Measurements from ENCODE around the gene SUSD6. TPM values are rescaled to one million over a fixed set of nuclear protein-coding genes. Genes with fewer than 3 reads are reported as not detected.
"Not testable (repeated sequence)": the region's sequence is repeated elsewhere in the genome, so short reads cannot be mapped to it uniquely, and the experiment has no call there.

The SUSD6 gene
- total RNA-seq, 4 donors from 2014 or later = 11.9 to 26.3 (median 16.2) TPM

GRCh38 chr14:69719501-69719951 is 108.1 kb downstream of the SUSD6 start:
- no peak overlapping the region for H3K4me3 ChIP-seq
- peak in 1 of 2 donors; percentile 40 for DNase-seq
- peak overlapping the region in 3 of 4 donors; percentile 42 to 57 (median 53) for H3K27ac ChIP-seq
- H3K36me3 ChIP-seq = no peaks in the 10 kb centered on the region
- no peaks in the 10 kb centered on the region for H3K9me3 ChIP-seq
- in situ Hi-C loops (cut with MboI; ENCODE audit: low sequenced_read_pairs in 4 of 4) = no loop called here
- no peaks in the 10 kb centered on the region for H3K27me3 ChIP-seq
- H3K4me1 ChIP-seq = peaks cover 13 to 27% of the 10 kb centered on the region in 2 donors
- ATAC-seq = peak; percentile 72 to 77
- intact Hi-C loops (cut with DNase I; ENCODE audit: low total_unique reads) = no loop called here
- TF ChIP-seq POLR2A (IDR thresholded peaks at IDR 0.05) = peak in 1 of 2 donors; percentile 13
- no peak for TF ChIP-seq CTCF (IDR thresholded peaks at IDR 0.05 in 4 of 5, conservative IDR thresholded peaks at IDR 0.05 in 1 of 5)

- no peak overlapping the region for H3K4me3 ChIP-seq
- H3K27me3 ChIP-seq = no peaks in the 10 kb centered on the region
- intact Hi-C loops (cut with DNase I; ENCODE audit: low total_unique reads) = no loop called here
- H3K27ac ChIP-seq = no peak overlapping the region
- in situ Hi-C loops (cut with MboI; ENCODE audit: low sequenced_read_pairs in 4 of 4) = loop anchor here in 1 of 4 donors (10.0 kb wide), 1 partner anchor 116 kb away; no protein-coding TSS in a partner anchor
- H3K4me1 ChIP-seq = peaks cover 9 to 25% of the 10 kb centered on the region in 2 donors
- DNase-seq (no peak), ATAC-seq (no peak)
- H3K36me3 ChIP-seq = no peaks in the 10 kb centered on the region
- no peak for TF ChIP-seq POLR2A (IDR thresholded peaks at IDR 0.05)
- no peak for TF ChIP-seq CTCF (IDR thresholded peaks at IDR 0.05 in 4 of 5, conservative IDR thresholded peaks at IDR 0.05 in 1 of 5)
- no peaks in the 10 kb centered on the region for H3K9me3 ChIP-seq
These were observed 109.5 kb downstream of the SUSD6 start for GRCh38 chr14:69720912-69721311.

- DNase-seq = peak in 1 of 2 donors; percentile 52
- no peaks in the 10 kb centered on the region for H3K36me3 ChIP-seq
- TF ChIP-seq CTCF (IDR thresholded peaks at IDR 0.05 in 4 of 5, conservative IDR thresholded peaks at IDR 0.05 in 1 of 5) (peak; percentile 96 to 99 (median 98)), POLR2A (IDR thresholded peaks at IDR 0.05) (no peak)
These were observed 115.5 kb downstream of the SUSD6 start for GRCh38 chr14:69726761-69727511.

GRCh38 chr14:69727860-69728259 is 116.5 kb downstream of the SUSD6 start:
- ATAC-seq = no peak
- H3K4me3 ChIP-seq = no peak overlapping the region
- intact Hi-C loops (cut with DNase I; ENCODE audit: low total_unique reads) = loop anchor here (1.0 kb wide), 2 partner anchors 125 to 143 kb away; no protein-coding TSS in a partner anchor
- H3K9me3 ChIP-seq = no peaks in the 10 kb centered on the region
- DNase-seq = no peak
- no peak for TF ChIP-seq POLR2A (IDR thresholded peaks at IDR 0.05)
- no peak for TF ChIP-seq CTCF (IDR thresholded peaks at IDR 0.05 in 4 of 5, conservative IDR thresholded peaks at IDR 0.05 in 1 of 5)
- H3K4me1 ChIP-seq = peaks cover 0 to 4% of the 10 kb centered on the region in 2 donors
- H3K36me3 ChIP-seq = no peaks in the 10 kb centered on the region
- in situ Hi-C loops (cut with MboI; ENCODE audit: low sequenced_read_pairs in 4 of 4) = loop anchor here in 2 of 4 donors (5.0 to 10.0 kb wide), 2 partner anchors 121 to 123 kb away; no protein-coding TSS in a partner anchor
- peak overlapping the region; percentile 18 to 46 (median 38) for H3K27ac ChIP-seq
- no peaks in the 10 kb centered on the region for H3K27me3 ChIP-seq

More at GRCh38 chr14:69726761-69727511, 115.5 kb downstream of the SUSD6 start:
- no peaks in the 10 kb centered on the region for H3K27me3 ChIP-seq
- intact Hi-C loops (cut with DNase I; ENCODE audit: low total_unique reads) (loop anchor here (1.0 kb wide), 2 partner anchors 124 to 142 kb away; no protein-coding TSS in a partner anchor), in situ Hi-C loops (cut with MboI; ENCODE audit: low sequenced_read_pairs in 4 of 4) (loop anchor here in 2 of 4 donors (5.0 to 10.0 kb wide), 2 partner anchors 120 to 122 kb away; no protein-coding TSS in a partner anchor)
- peaks cover 0 to 4% of the 10 kb centered on the region in 2 donors for H3K4me1 ChIP-seq
- no peaks in the 10 kb centered on the region for H3K9me3 ChIP-seq
- peak; percentile 86 to 92 for ATAC-seq
- H3K27ac ChIP-seq = peak overlapping the region in 3 of 4 donors; percentile 30 to 47 (median 44)
- H3K4me3 ChIP-seq = peak overlapping the region; percentile 17 to 55 (median 46)

- H3K27me3 ChIP-seq; H3K9me3 ChIP-seq; H3K4me1 ChIP-seq; ATAC-seq; H3K27ac ChIP-seq; H3K36me3 ChIP-seq; intact Hi-C loops (cut with DNase I; ENCODE audit: low total_unique reads); DNase-seq; H3K4me3 ChIP-seq: not testable (repeated sequence)
- in situ Hi-C loops (cut with MboI; ENCODE audit: low sequenced_read_pairs in 4 of 4) = loop anchor here in 2 of 4 donors (5.0 to 10.0 kb wide), 2 partner anchors 145 to 147 kb away; no protein-coding TSS in a partner anchor
These were observed 120.7 kb downstream of the SUSD6 start for GRCh38 chr14:69731919-69732598.

- H3K4me1 ChIP-seq; DNase-seq; H3K4me3 ChIP-seq; H3K27me3 ChIP-seq; intact Hi-C loops (cut with DNase I; ENCODE audit: low total_unique reads); H3K36me3 ChIP-seq; ATAC-seq; H3K9me3 ChIP-seq; H3K27ac ChIP-seq: not testable (repeated sequence)
- in situ Hi-C loops (cut with MboI; ENCODE audit: low sequenced_read_pairs in 4 of 4) = loop anchor here in 1 of 4 donors (10.0 kb wide), 1 partner anchor 152 kb away; no protein-coding TSS in a partner anchor
These were observed 125.0 kb downstream of the SUSD6 start for GRCh38 chr14:69736405-69736804.
